Measurements from ENCODE around the gene TULP1.
"Not testable (repeated sequence)": the region's sequence is repeated elsewhere in the genome, so short reads cannot be mapped to it uniquely, and the experiment has no call there.

The TULP1 gene

GRCh38 chr6:35519313-35520015 lies 6.8 kb upstream of the TULP1 start:
- no peak for DNase-seq

DNA sequence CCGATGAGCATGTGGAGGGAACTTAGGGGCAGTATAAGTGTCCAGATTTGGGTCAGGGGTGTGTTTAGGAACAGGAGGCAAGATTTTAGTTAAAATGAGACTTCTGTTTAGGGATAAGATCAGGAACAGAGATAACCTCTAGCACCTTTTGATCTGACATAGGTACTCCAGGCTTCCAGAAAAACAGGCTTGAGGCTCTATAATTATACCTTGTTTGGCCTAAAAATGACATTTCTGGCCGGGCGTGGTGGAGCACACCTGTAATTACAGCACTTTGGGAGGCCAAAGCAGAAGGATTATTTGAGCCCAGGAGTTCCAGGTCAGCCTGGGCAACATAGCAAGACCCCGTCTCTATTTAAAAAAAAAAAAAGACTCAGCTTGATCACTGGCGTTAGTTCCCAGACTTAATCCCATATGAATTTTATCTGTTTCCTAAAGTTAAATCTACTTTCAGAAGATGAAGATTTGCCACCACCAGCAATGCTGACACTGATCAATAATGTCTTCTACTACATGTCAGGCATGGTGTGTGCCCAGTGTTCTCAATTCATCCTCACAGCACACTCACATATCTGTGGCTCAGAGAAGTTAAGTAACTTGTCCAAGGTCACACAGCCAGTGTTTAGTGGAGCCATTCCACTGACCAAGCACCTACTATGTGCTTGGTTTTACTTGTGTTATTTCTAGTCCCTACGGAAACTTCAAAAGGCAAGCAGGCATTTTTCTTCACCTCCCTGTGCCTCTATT lies 6.0 kb upstream of the TULP1 start:
- no peak for DNase-seq

GRCh38 chr6:35517978-35518377 lies 5.3 kb upstream of the TULP1 start:
- not testable (repeated sequence) for DNase-seq

DNA sequence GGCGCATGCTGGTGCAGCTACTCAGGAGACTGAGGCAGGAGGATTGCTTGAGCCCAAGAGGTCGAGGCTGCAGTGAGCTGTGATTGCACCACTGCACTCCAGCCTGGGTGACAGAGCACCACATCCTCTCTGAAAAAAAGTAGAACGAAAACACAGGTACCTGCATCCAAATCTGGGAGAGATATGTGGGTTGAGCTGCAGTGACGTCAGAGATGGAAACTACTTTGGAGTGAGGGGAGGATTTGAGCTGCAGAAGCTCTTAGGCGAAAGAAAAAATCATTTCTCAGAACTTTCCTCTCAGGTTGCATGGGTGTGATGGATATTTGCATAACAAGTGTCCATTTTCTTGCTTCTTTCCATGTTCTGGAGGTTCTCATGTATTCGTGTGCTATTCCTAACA lies 4.0 kb upstream of the TULP1 start:
- no peak for DNase-seq

DNA sequence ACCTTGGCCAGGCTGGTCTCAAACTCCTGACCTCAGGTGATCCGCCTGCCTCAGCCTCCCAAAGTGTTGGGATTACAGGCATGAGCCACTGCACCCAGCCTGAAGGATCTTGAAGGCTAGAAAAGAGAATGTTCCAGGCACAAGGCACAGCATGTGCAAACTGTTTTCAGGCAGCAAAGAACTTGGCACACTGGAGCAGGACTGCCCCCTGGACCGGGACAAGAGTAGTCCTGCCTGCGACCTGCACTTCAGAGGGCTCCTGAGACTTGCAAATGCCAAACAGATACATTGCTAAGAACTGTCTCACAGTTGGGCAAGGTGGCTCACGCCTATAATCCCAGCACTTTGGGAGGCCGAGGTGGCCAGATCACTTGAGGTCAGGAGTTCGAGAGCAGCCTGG lies 3.2 kb upstream of the TULP1 start:
- not testable (repeated sequence) for DNase-seq

GRCh38 chr6:35514587-35514986 lies 1.9 kb upstream of the TULP1 start:
- no peak for DNase-seq

GRCh38 chr6:35512006-35512405 lies 690 bp downstream of the TULP1 start:
- DNase-seq, result no peak

GRCh38 chr6:35511562-35511941 lies 1.1 kb downstream of the TULP1 start:
- DNase-seq, result no peak

DNA sequence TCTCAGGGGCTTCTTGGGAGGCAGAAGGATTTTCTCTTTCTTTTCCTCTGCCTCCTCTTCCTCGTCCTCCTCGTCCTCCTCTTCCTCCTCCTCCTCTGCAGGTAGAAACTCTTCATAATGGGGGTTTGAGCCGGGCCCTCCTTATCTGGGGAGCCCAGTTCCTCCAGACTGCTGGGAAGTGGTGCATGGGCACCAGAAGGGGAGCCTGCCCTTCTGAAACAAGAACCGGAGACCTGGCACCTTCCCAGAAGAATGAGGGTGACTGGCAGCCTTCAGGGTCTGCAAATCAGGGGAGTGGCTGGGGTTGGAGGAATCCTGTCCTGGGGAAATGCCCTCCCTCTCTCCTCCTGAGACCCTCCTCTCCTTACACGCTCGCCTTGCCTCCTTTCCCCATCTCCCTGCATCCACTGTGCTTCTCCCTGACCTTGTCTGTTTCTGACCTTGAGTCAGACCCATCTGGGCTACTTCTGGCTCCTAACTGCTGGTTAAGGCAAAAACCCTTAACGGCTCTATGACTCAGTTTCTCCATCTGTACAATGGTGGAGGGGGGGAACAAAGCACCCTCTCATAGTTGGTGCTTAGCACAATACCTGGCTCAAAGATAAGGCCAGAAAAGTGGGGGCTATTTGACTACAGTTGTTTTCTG lies 1.7 kb downstream of the TULP1 start:
- no peak for DNase-seq

GRCh38 chr6:35508542-35508941 lies 4.2 kb downstream of the TULP1 start:
- DNase-seq, result no peak

GRCh38 chr6:35508027-35508426 lies 4.7 kb downstream of the TULP1 start:
- no peak for DNase-seq

- DNase-seq, result no peak
Observed at GRCh38 chr6:35507221-35507620, 5.5 kb downstream of the TULP1 start.

DNA sequence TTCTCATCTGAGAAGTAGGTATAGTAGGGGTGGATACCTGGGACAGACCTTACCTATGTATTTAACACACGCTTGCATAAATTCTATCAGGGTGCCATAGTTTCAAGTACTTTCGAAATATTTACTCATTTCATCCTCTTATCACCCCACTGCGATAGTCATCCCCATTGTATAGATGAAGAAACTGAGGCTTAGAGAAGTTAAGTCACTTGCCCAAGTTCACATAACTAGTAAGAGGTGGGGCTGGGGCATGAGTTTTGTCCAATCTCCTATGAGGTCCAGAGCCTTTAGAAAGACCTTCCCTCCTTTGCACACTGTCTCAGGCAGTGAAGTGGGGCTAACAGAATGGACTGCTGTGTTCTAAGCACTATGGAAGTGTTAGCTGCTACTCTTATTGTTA lies 6.2 kb downstream of the TULP1 start:
- DNase-seq, result no peak

DNA sequence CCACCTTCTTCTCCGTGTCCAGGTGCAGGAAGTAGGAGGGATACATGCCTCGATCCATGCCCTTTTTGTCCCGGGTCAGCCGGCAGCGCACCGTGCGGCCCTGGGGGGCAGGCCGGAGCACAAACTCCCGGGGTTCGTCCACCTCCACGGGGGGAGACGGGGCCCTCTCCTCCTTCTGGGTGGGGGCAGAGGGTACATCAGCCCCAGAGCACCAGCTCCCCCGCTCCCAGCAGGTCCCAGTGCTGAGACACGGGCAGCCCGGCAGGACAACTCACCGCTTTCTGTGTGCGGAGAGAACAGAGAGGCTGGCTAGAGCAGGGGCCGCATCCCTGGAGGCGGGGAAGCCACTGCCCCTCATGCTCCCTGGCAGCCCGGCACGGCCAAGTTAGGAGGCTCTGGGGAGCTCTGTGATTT lies 6.7 kb downstream of the TULP1 start:
- no peak for DNase-seq

- no peak for DNase-seq
Observed at GRCh38 chr6:35503534-35503933, 9.2 kb downstream of the TULP1 start.

DNA sequence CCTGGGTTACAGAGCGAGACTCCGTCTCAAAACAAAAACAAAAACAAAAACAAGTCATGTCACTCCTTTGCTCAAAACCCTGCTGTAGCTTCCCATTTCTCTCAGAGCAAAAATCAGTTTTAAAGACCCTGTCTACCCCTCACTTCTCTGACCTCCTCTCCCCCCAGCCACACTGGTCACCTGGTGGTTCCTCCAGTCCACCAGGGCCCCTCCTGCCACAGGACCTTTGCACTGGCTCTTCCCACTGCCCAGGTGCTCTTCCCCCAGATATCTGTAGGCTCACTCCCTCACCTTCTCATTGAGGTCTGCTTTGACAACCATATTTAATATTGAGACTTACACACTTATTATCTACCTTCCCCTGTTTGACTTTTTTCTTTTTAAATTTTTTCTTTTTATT lies 10.9 kb downstream of the TULP1 start:
- DNase-seq, result no peak

GRCh38 chr6:35500782-35501181 lies 11.9 kb downstream of the TULP1 start:
- DNase-seq, result no peak

DNA sequence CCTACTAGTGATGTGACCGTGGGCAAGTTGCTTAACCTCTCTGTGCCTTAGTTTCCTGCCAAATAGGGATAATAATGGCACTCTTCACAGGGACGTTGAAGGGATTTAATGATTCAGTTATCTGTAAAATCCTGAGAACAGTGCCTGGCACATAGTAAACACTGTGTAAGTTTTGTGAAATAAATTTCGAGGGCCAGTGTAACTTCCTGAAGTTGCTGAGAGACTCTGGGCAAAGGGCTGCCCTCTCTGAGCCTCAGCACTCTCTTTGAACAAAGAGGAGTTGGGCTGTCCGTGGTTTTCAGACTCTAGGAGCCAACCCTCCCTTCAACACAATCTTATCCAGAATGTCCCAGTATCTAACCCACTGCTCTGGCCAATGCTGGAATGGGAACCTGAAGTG lies 13.3 kb downstream of the TULP1 start:
- no peak for DNase-seq

GRCh38 chr6:35498422-35499067 lies 14.2 kb downstream of the TULP1 start:
- DNase-seq, result no peak

DNA sequence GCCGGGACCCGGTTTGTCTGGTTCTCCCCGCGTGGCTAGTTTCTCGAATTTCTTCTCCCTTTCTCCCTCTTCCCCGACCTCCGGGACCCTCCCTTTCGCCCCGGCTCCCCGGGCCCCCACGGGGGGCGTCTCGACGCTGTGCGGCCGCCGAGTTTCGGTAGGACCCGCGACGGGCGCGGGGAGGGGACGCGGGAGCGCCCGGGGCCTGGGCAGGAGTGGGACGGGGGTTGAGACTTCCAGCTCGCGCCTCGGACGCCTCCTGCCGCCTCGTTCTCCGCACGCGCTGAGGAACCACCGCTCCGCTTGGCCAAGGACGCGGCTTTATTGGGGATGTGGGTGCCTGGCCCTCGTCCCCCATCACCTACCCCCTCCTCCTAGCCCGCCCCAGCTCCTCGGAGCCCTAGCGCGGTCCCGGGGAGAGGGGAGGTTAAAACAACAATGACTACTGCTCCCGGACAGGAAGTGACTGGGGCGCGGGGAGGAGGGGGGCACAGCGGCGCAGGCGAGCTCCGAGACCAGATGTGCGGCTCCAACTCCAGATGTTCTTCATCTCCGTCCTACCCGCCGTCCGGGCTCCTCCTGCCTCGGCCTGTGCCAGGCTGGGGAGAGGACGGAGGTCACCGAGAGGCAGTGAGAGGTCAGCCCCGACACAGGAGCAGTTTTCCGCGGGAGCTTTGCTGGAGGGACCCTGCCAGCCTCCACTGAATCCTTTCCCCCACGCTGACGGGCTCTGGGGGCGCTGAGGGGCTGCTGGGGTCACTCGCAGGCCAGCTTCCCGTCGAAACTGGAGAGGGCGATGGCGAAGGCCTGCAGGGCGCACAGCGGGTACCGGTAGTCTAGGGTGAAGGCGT lies 14.9 kb downstream of the TULP1 start:
- peak; percentile 19 for DNase-seq

DNA sequence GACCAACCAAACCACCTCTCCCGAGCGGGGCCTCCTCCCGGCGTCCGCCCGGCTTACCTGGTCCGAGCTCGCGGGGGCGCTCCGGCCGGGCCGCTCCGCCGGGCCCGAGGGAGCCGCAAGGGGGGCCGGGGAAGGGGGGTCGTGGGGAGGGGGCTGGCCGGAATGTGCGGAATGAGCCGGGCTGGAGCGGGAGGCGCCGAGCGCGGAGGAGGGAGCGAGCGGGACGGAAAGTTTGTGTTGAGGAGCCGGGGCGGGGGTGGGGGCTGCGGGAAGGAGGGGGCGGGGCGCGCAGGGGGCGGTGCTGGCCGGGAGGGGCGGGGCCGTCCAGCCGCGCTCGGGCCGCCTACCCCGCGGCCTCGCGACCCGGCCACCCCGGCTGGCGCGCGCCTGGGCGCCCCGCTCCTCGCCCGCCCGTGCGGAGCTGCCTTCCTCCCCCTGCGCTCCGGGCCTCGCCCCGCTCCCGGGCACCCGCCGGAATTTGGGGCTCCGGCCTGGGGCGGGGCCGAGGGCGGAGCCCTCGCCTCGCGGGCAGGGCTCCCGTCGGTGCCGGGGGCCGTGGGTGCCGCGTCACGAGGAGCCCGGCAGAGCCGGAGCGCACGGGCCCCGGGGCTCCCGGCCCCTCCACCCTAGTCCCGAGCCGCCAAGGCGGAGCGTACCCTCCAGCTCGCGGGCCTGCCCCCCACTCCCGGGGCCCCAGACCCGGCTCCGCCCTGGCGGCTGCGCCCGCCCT lies 15.7 kb downstream of the TULP1 start, which contains the start of gene TEAD3:
Gene TEAD3 (minus strand): TSS at position 239 of the 730 bp plus-strand sequence.
- DNase-seq, result peak; percentile 27

Data from CD4-positive, alpha-beta T cell treated with Interleukin-4 for 4 hours (primary cell).